Fibroblast of mammary gland (primary cell): Measurements from ENCODE around the gene ZNF644.
"Not testable (repeated sequence)": the region's sequence is repeated elsewhere in the genome, so short reads cannot be mapped to it uniquely, and the experiment has no call there.

ENCODE experiments used
- DNase-seq: peaks from one replicate; pipeline ENCODE4 v3.0.0-alpha.2; 2010; ENCODE audit warnings: low read depth
- H3K4me3 ChIP-seq: 2 replicates; pipeline ENCODE4 v1.5.1; 2011; ENCODE audit warnings: low read depth, mild to moderate bottlenecking, low read length, moderate library complexity; ENCODE audit not compliant: control insufficient read depth
- TF ChIP-seq, protein P1 (sequence below): conservative IDR thresholded peaks from 2 replicates; pipeline ENCODE4 v1.5.1; 2011; ENCODE audit warnings: low read depth, low read length, inconsistent platforms; ENCODE audit not compliant: control insufficient read depth, insufficient read depth

ZNF644 gene

DNA sequence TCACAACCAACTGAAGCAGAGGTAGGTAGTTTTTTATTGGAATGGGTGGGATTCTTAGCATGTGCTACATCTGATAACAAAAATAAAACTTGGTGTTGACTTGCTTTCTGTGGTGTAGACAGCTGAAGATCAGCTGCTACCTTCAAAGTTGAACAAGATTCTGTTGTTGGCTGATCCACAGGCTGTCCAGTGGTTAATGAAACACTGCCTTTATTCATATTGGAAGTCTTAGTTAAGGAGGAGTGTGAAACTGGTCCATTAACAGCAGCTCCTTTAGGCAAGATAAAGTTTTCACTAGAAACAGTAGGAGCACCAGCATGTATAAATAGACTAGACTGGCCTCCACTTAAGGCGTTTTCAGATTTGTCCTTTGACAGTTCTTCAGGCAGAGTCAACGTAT is 81.1 kb downstream of the ZNF644 start:
- no peak overlapping the region for H3K4me3 ChIP-seq
- DNase-seq, result no peak
- TF ChIP-seq, protein P1, sequence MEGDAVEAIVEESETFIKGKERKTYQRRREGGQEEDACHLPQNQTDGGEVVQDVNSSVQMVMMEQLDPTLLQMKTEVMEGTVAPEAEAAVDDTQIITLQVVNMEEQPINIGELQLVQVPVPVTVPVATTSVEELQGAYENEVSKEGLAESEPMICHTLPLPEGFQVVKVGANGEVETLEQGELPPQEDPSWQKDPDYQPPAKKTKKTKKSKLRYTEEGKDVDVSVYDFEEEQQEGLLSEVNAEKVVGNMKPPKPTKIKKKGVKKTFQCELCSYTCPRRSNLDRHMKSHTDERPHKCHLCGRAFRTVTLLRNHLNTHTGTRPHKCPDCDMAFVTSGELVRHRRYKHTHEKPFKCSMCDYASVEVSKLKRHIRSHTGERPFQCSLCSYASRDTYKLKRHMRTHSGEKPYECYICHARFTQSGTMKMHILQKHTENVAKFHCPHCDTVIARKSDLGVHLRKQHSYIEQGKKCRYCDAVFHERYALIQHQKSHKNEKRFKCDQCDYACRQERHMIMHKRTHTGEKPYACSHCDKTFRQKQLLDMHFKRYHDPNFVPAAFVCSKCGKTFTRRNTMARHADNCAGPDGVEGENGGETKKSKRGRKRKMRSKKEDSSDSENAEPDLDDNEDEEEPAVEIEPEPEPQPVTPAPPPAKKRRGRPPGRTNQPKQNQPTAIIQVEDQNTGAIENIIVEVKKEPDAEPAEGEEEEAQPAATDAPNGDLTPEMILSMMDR, result no peak

DNA sequence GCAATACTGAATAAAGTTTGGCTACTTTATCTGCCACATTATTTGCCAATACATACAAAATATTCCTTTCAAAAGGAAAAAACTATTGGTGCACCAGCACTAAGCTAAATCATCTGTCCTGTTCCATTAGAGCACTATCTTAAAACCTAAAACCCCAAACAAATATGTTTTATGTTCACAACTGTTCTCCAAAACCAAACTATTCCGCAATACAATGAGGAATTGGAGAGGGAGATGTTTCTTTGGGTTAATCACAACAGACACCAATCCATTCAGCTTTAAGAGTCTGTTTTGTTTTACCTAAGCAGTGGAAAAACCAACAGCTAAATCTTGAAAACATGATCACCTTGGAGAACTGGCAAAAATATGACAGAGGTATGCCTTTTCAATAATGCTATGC is 85.1 kb downstream of the ZNF644 start:
- DNase-seq, result no peak
- TF ChIP-seq, protein P1, result no peak
- H3K4me3 ChIP-seq, result no peak overlapping the region

DNA sequence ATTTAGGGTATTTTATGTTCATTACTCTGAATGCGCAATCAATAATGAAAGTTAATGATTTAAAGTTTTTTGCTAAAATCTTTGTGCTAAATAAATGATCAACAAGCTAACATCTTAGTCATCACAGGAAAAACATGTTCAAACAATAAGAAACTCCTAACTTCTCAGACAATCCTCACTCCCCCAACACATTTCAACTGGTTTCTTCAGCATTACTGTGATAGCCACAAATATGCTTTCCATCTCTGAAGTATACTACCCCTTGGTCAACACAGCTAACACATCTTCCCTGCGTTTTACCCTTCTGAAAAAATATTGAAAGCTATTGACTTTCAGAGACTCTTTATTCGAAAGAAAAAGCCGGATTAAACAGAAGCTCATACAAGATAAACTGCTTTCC is 85.8 kb downstream of the ZNF644 start:
- DNase-seq, result no peak
- no peak overlapping the region for H3K4me3 ChIP-seq
- TF ChIP-seq, protein P1, result no peak

- H3K4me3 ChIP-seq, DNase-seq: not testable (repeated sequence)
These were observed 93.6 kb downstream of the ZNF644 start for GRCh38 chr1:90928231-90928630.

DNA sequence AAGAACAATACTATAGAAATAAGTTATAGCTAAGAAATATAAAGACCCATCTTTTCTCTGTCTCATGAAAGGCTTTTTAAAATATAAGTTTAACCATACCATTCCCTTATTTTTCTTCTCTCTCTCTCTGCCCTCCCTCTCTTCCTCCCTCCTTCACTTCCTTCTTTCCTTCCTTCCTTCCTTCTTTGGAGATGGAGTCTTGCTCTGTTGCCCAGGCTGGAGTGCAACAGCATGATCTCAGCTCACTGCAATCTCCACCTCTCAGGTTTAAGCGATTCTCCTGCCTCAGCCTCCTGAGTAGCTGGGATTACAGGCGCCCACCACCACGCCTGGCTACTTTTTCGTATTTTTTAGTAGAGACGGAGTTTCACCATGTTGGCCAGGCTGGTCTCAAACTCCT is 94.2 kb downstream of the ZNF644 start:
- DNase-seq, H3K4me3 ChIP-seq: not testable (repeated sequence)

- no peak overlapping the region for H3K4me3 ChIP-seq
- TF ChIP-seq, protein P1, result no peak
- no peak for DNase-seq
These were observed 94.9 kb downstream of the ZNF644 start for GRCh38 chr1:90926971-90927370.

- no peak overlapping the region for H3K4me3 ChIP-seq
- peak; percentile 53 for DNase-seq
- TF ChIP-seq, protein P1, result no peak
These were observed 95.6 kb downstream of the ZNF644 start for GRCh38 chr1:90925928-90926869.

- no peak for DNase-seq
- TF ChIP-seq, protein P1, result no peak
- H3K4me3 ChIP-seq, result no peak overlapping the region
These were observed 96.9 kb downstream of the ZNF644 start for GRCh38 chr1:90924982-90925381.
